ENCODE data around the gene EIF2D. TPM values are rescaled to one million over a fixed set of nuclear protein-coding genes. Genes with fewer than 3 reads are reported as not detected.

Gene EIF2D
- total RNA-seq, 5 donors from 2014 or later (not counting 1 experiment from before 2014, with no cell fraction given), result 48.0 to 56.7 (median 49.3) TPM

GRCh38 chr1:206657751-206658150 is 45.5 kb upstream of the EIF2D start:
- peak overlapping the region in 1 of 2 donors; percentile 31 for H3K27ac Mint-ChIP-seq
- POLR2A ChIA-PET, result no interaction called here
- Histone ChIP-seq H3K27me3 (replicated peaks in 1 of 2; ENCODE audit: control insufficient read depth in 2 of 2, extremely low read depth in 1 of 2, insufficient read depth in 2 of 2, low read length in 1 of 2) (peaks cover 0 to 35% of the 10 kb centered on the region in 2 experiments), H3K4me1 (ENCODE audit: control insufficient read depth in 1 of 2, extremely low read depth in 1 of 2, insufficient read depth in 2 of 2, low read length in 2 of 2) (peaks cover 0 to 8% of the 10 kb centered on the region in 2 experiments), H3K9me3 (no peaks in the 10 kb centered on the region), H3K4me3 (ENCODE audit: control insufficient read depth in 1 of 2, extremely low read depth in 1 of 2, low read length in 1 of 2) (no peak overlapping the region), H3K36me3 (ENCODE audit: control insufficient read depth in 2 of 2, extremely low read depth in 1 of 2, insufficient read depth in 1 of 2, low read length in 1 of 2) (no peaks in the 10 kb centered on the region), H3K27ac (ENCODE audit: low read length) (no peak overlapping the region)
- H3K27me3 Mint-ChIP-seq, result peaks cover 19 to 32% of the 10 kb centered on the region in 2 donors
- DNase-seq (no peak), ATAC-seq (replicated peaks in 1 of 4) (no peak)
- H3K4me1 Mint-ChIP-seq, result peaks cover 0 to 5% (median 2%) of the 10 kb centered on the region in 3 donors
- no peaks in the 10 kb centered on the region for H3K9me3 Mint-ChIP-seq
- H3K36me3 Mint-ChIP-seq, result no peaks in the 10 kb centered on the region
- no peak overlapping the region for H3K4me3 Mint-ChIP-seq
- 72% methylated on average over 3 of the region's 6 CpGs for WGBS (ENCODE audit: insufficient coverage)
- CTCF ChIA-PET, result interaction anchor here (0.8 to 1.2 kb wide), 4 partner anchors 22 to 328 kb away, joined by 3 to 4 read pairs (median 3); partner anchors contain the start of gene DYRK3 (in 1 of the 2)

GRCh38 chr1:206656936-206657335 is 44.7 kb upstream of the EIF2D start:
- ChIA-PET POLR2A (no interaction called here), CTCF (interaction anchor here (0.9 to 2.1 kb wide), 2 partner anchors 8 to 329 kb away, joined by 3 to 8 read pairs; no protein-coding TSS in a partner anchor)
- no peaks in the 10 kb centered on the region for H3K36me3 Mint-ChIP-seq
- H3K27me3 Mint-ChIP-seq, result peaks cover 17 to 28% of the 10 kb centered on the region in 2 donors
- H3K36me3 ChIP-seq (ENCODE audit: control insufficient read depth in 2 of 2, extremely low read depth in 1 of 2, insufficient read depth in 1 of 2, low read length in 1 of 2), result no peaks in the 10 kb centered on the region
- WGBS (ENCODE audit: insufficient coverage), result 87% methylated on average over 3 of the region's 3 CpGs
- H3K9me3 ChIP-seq, result no peaks in the 10 kb centered on the region
- ATAC-seq (replicated peaks in 1 of 4) (no peak), DNase-seq (no peak)
- no peak overlapping the region for H3K27ac Mint-ChIP-seq
- peaks cover 0 to 35% of the 10 kb centered on the region in 2 experiments for H3K27me3 ChIP-seq (replicated peaks in 1 of 2; ENCODE audit: control insufficient read depth in 2 of 2, extremely low read depth in 1 of 2, insufficient read depth in 2 of 2, low read length in 1 of 2)
- H3K4me1 Mint-ChIP-seq, result peaks cover 0 to 5% (median 2%) of the 10 kb centered on the region in 3 donors
- no peak overlapping the region for H3K4me3 Mint-ChIP-seq
- H3K4me1 ChIP-seq (ENCODE audit: control insufficient read depth in 1 of 2, extremely low read depth in 1 of 2, insufficient read depth in 2 of 2, low read length in 2 of 2), result peaks cover 0 to 8% of the 10 kb centered on the region in 2 experiments
- H3K27ac ChIP-seq (ENCODE audit: low read length), result no peak overlapping the region
- no peak overlapping the region for H3K4me3 ChIP-seq (ENCODE audit: control insufficient read depth in 1 of 2, extremely low read depth in 1 of 2, low read length in 1 of 2)
- no peaks in the 10 kb centered on the region for H3K9me3 Mint-ChIP-seq

DNA sequence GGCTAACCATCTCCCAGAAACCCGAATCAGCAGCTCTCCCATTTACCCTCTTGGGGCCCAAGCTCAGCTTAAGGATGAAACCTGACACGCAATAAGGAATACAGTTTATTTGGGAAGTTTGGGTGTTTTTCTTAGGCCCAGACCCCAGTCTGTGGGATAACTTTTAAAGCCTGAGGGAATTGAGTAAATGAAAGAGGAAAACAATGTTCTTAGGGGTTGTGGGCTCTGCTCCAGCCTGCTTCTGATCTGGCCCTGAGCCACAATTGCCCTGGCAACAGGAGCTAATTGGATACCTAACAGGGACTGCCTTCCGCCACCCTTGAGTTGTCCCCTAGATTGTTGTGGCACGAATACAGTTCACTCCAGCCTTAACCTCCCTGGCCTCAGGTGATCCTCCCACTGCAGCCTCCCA is 43.2 kb upstream of the EIF2D start:
- Histone ChIP-seq H3K9me3 (no peaks in the 10 kb centered on the region), H3K4me3 (ENCODE audit: control insufficient read depth in 1 of 2, extremely low read depth in 1 of 2, low read length in 1 of 2) (no peak overlapping the region), H3K4me1 (ENCODE audit: control insufficient read depth in 1 of 2, extremely low read depth in 1 of 2, insufficient read depth in 2 of 2, low read length in 2 of 2) (peaks cover 0 to 8% of the 10 kb centered on the region in 2 experiments), H3K27me3 (replicated peaks in 1 of 2; ENCODE audit: control insufficient read depth in 2 of 2, extremely low read depth in 1 of 2, insufficient read depth in 2 of 2, low read length in 1 of 2) (peaks cover 0 to 35% of the 10 kb centered on the region in 2 experiments), H3K36me3 (ENCODE audit: control insufficient read depth in 2 of 2, extremely low read depth in 1 of 2, insufficient read depth in 1 of 2, low read length in 1 of 2) (no peaks in the 10 kb centered on the region), H3K27ac (ENCODE audit: low read length) (no peak overlapping the region)
- Mint-ChIP-seq H3K9me3 (no peaks in the 10 kb centered on the region), H3K4me1 (peaks cover 0 to 5% (median 2%) of the 10 kb centered on the region in 3 donors), H3K27ac (no peak overlapping the region), H3K4me3 (no peak overlapping the region), H3K36me3 (no peaks in the 10 kb centered on the region), H3K27me3 (peaks cover 13 to 24% of the 10 kb centered on the region in 2 donors)
- ChIA-PET POLR2A (no interaction called here), CTCF (interaction anchor here (0.5 to 2.1 kb wide), 3 partner anchors 8 to 1038 kb away, joined by 4 to 8 read pairs (median 4); no protein-coding TSS in a partner anchor)
- 100% methylated on average over 1 of the region's 4 CpGs for WGBS (ENCODE audit: insufficient coverage)
- DNase-seq, result no peak
- ATAC-seq (replicated peaks in 1 of 4), result no peak

GRCh38 chr1:206654828-206655227 is 42.6 kb upstream of the EIF2D start:
- H3K4me3 Mint-ChIP-seq, result no peak overlapping the region
- 81% methylated on average over 2 of the region's 2 CpGs for WGBS (ENCODE audit: insufficient coverage)
- no peak overlapping the region for H3K4me3 ChIP-seq (ENCODE audit: control insufficient read depth in 1 of 2, extremely low read depth in 1 of 2, low read length in 1 of 2)
- peaks cover 0 to 33% of the 10 kb centered on the region in 2 experiments for H3K27me3 ChIP-seq (replicated peaks in 1 of 2; ENCODE audit: control insufficient read depth in 2 of 2, extremely low read depth in 1 of 2, insufficient read depth in 2 of 2, low read length in 1 of 2)
- POLR2A ChIA-PET, result no interaction called here
- ATAC-seq (replicated peaks in 1 of 4) (no peak), DNase-seq (no peak)
- H3K9me3 ChIP-seq, result no peaks in the 10 kb centered on the region
- no peaks in the 10 kb centered on the region for H3K36me3 ChIP-seq (ENCODE audit: control insufficient read depth in 2 of 2, extremely low read depth in 1 of 2, insufficient read depth in 1 of 2, low read length in 1 of 2)
- H3K27ac ChIP-seq (ENCODE audit: low read length), result no peak overlapping the region
- H3K4me1 Mint-ChIP-seq, result peaks cover 0 to 5% (median 2%) of the 10 kb centered on the region in 3 donors
- H3K4me1 ChIP-seq (ENCODE audit: control insufficient read depth in 1 of 2, extremely low read depth in 1 of 2, insufficient read depth in 2 of 2, low read length in 2 of 2), result peaks cover 0 to 8% of the 10 kb centered on the region in 2 experiments
- H3K9me3 Mint-ChIP-seq, result no peaks in the 10 kb centered on the region
- CTCF ChIA-PET, result interaction anchor here (1.1 to 2.1 kb wide), 2 partner anchors 9 to 10 kb away, joined by 4 to 8 read pairs; no protein-coding TSS in a partner anchor
- H3K27ac Mint-ChIP-seq, result no peak overlapping the region
- H3K27me3 Mint-ChIP-seq, result peaks cover 13 to 19% of the 10 kb centered on the region in 2 donors
- H3K36me3 Mint-ChIP-seq, result no peaks in the 10 kb centered on the region

DNA sequence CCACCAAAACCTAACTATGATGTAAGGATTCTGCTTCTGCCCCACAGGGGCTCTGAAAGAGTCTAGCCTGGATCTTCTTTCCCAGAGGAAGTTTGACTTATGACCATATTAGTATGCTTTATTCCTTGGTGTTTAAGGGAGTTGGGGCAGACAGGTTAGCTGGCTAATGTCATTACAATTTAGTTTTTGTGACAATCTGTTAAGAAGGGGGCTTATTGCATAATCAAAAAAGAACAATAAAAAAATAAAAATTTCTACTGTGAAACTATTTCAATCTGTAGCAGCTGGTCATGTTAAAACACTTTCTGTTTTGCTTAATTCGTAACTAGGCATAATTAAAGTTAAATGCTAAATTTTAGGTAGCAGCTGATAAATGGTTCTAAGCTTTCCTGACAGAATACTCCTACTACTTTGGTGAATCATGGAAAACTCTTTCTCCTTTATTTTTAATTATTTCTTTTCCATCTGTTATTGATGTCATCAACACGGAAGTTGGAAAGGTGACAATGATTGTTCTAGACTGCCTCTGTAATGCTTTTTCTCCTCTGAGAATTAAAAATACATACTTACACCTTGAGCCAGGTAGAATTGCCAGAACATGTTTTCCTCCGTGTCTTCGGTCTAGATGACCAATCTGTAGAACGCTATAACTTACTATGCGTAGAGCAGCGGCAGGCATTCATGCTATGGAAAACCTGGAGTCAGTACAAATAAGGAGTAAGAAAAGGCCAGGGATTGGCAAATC is 41.6 kb upstream of the EIF2D start:
- 100% methylated on average over 4 of the region's 7 CpGs for WGBS (ENCODE audit: insufficient coverage)
- DNase-seq (no peak), ATAC-seq (replicated peaks in 1 of 4) (no peak)
- CTCF ChIA-PET, result no interaction called here
- H3K4me1 Mint-ChIP-seq, result peaks cover 0 to 5% (median 2%) of the 10 kb centered on the region in 3 donors
- Histone ChIP-seq H3K27me3 (replicated peaks in 1 of 2; ENCODE audit: control insufficient read depth in 2 of 2, extremely low read depth in 1 of 2, insufficient read depth in 2 of 2, low read length in 1 of 2) (peaks cover 0 to 24% of the 10 kb centered on the region in 2 experiments), H3K9me3 (no peaks in the 10 kb centered on the region), H3K4me1 (ENCODE audit: control insufficient read depth in 1 of 2, extremely low read depth in 1 of 2, insufficient read depth in 2 of 2, low read length in 2 of 2) (peaks cover 0 to 8% of the 10 kb centered on the region in 2 experiments), H3K4me3 (ENCODE audit: control insufficient read depth in 1 of 2, extremely low read depth in 1 of 2, low read length in 1 of 2) (no peak overlapping the region), H3K36me3 (ENCODE audit: control insufficient read depth in 2 of 2, extremely low read depth in 1 of 2, insufficient read depth in 1 of 2, low read length in 1 of 2) (no peaks in the 10 kb centered on the region), H3K27ac (ENCODE audit: low read length) (no peak overlapping the region)
- H3K27ac Mint-ChIP-seq, result no peak overlapping the region
- POLR2A ChIA-PET, result no interaction called here
- H3K9me3 Mint-ChIP-seq, result no peaks in the 10 kb centered on the region
- H3K36me3 Mint-ChIP-seq, result no peaks in the 10 kb centered on the region
- H3K27me3 Mint-ChIP-seq, result peaks cover 13 to 18% of the 10 kb centered on the region in 2 donors
- H3K4me3 Mint-ChIP-seq, result no peak overlapping the region

- CTCF ChIA-PET, result interaction anchor here in 1 of 2 donors (1.0 kb wide), 1 partner anchor 11 kb away, joined by 4 read pairs; no protein-coding TSS in a partner anchor
- no peaks in the 10 kb centered on the region for H3K4me1 ChIP-seq (ENCODE audit: control insufficient read depth in 1 of 2, extremely low read depth in 1 of 2, insufficient read depth in 2 of 2, low read length in 2 of 2)
- Mint-ChIP-seq H3K27ac (no peak overlapping the region), H3K4me3 (no peak overlapping the region), H3K36me3 (peaks cover 9% of the 10 kb centered on the region), H3K27me3 (peaks cover 3 to 5% of the 10 kb centered on the region in 2 donors), H3K4me1 (no peaks in the 10 kb centered on the region), H3K9me3 (no peaks in the 10 kb centered on the region)
- ATAC-seq (replicated peaks in 1 of 4) (no peak), DNase-seq (no peak)
- WGBS (ENCODE audit: insufficient coverage), result 90% methylated on average over 2 of the region's 5 CpGs
- H3K9me3 ChIP-seq, result no peaks in the 10 kb centered on the region
- H3K4me3 ChIP-seq (ENCODE audit: control insufficient read depth in 1 of 2, extremely low read depth in 1 of 2, low read length in 1 of 2), result no peak overlapping the region
- peaks cover 0 to 9% of the 10 kb centered on the region in 2 experiments for H3K27me3 ChIP-seq (replicated peaks in 1 of 2; ENCODE audit: control insufficient read depth in 2 of 2, extremely low read depth in 1 of 2, insufficient read depth in 2 of 2, low read length in 1 of 2)
- H3K36me3 ChIP-seq (ENCODE audit: control insufficient read depth in 2 of 2, extremely low read depth in 1 of 2, insufficient read depth in 1 of 2, low read length in 1 of 2), result no peaks in the 10 kb centered on the region
- no peak overlapping the region for H3K27ac ChIP-seq (ENCODE audit: low read length)
- POLR2A ChIA-PET, result no interaction called here
These were observed 40.0 kb upstream of the EIF2D start for GRCh38 chr1:206651958-206652890.

Measured in T-cell (primary cell).